ENCODE data around the gene PAK2.

DNA sequence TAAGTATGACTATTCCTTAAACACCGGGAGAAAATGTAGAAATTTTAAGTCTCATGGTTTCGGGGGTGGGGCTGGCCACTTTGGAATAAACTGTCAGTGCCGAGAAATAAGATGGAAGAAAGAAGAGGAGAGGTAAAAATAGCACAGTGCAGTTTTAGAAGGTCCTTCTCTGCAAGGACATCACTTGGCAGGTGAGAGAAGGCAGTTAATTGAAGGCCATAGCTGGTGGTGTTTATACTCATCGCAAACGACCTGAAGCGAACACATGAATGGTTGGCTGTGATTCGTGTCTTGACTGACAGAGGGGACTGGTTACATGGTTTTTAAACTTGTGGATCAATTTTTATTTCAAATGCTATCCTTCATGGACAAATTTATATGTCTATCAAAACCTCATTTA, 73.2 kb downstream of the PAK2 start:
- TF ChIP-seq, protein P1, sequence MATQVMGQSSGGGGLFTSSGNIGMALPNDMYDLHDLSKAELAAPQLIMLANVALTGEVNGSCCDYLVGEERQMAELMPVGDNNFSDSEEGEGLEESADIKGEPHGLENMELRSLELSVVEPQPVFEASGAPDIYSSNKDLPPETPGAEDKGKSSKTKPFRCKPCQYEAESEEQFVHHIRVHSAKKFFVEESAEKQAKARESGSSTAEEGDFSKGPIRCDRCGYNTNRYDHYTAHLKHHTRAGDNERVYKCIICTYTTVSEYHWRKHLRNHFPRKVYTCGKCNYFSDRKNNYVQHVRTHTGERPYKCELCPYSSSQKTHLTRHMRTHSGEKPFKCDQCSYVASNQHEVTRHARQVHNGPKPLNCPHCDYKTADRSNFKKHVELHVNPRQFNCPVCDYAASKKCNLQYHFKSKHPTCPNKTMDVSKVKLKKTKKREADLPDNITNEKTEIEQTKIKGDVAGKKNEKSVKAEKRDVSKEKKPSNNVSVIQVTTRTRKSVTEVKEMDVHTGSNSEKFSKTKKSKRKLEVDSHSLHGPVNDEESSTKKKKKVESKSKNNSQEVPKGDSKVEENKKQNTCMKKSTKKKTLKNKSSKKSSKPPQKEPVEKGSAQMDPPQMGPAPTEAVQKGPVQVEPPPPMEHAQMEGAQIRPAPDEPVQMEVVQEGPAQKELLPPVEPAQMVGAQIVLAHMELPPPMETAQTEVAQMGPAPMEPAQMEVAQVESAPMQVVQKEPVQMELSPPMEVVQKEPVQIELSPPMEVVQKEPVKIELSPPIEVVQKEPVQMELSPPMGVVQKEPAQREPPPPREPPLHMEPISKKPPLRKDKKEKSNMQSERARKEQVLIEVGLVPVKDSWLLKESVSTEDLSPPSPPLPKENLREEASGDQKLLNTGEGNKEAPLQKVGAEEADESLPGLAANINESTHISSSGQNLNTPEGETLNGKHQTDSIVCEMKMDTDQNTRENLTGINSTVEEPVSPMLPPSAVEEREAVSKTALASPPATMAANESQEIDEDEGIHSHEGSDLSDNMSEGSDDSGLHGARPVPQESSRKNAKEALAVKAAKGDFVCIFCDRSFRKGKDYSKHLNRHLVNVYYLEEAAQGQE (IDR thresholded peaks at IDR 0.05; ENCODE audit: low read depth, low read length), result no peak
- TF ChIP-seq RFX5 (IDR thresholded peaks at IDR 0.05; ENCODE audit: low read length) (no peak), EP300 (IDR thresholded peaks at IDR 0.05; ENCODE audit: borderline replicate concordance in 1 of 2, low read depth in 1 of 2, low read length in 1 of 2) (no peak), POLR2AphosphoS5 (IDR thresholded peaks at IDR 0.05; ENCODE audit: low read depth, low read length) (no peak), RAD21 (IDR thresholded peaks at IDR 0.05; ENCODE audit: low read length) (no peak), CHD2 (IDR thresholded peaks at IDR 0.05; ENCODE audit: low read length, partially characterized antibody) (no peak), EZH2phosphoT487 (IDR thresholded peaks at IDR 0.05; ENCODE audit: borderline replicate concordance, low read depth) (no peak), MEF2A (IDR thresholded peaks at IDR 0.05; ENCODE audit: borderline replicate concordance, low read depth) (no peak), SIN3A (IDR thresholded peaks at IDR 0.05; ENCODE audit: borderline replicate concordance, low read depth, low read length) (no peak), TAF1 (IDR thresholded peaks at IDR 0.05; ENCODE audit: borderline replicate concordance, low read depth, low read length) (no peak)
- TF ChIP-seq, protein P2, sequence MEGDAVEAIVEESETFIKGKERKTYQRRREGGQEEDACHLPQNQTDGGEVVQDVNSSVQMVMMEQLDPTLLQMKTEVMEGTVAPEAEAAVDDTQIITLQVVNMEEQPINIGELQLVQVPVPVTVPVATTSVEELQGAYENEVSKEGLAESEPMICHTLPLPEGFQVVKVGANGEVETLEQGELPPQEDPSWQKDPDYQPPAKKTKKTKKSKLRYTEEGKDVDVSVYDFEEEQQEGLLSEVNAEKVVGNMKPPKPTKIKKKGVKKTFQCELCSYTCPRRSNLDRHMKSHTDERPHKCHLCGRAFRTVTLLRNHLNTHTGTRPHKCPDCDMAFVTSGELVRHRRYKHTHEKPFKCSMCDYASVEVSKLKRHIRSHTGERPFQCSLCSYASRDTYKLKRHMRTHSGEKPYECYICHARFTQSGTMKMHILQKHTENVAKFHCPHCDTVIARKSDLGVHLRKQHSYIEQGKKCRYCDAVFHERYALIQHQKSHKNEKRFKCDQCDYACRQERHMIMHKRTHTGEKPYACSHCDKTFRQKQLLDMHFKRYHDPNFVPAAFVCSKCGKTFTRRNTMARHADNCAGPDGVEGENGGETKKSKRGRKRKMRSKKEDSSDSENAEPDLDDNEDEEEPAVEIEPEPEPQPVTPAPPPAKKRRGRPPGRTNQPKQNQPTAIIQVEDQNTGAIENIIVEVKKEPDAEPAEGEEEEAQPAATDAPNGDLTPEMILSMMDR (IDR thresholded peaks at IDR 0.05), result no peak
- TF ChIP-seq, protein P3, sequence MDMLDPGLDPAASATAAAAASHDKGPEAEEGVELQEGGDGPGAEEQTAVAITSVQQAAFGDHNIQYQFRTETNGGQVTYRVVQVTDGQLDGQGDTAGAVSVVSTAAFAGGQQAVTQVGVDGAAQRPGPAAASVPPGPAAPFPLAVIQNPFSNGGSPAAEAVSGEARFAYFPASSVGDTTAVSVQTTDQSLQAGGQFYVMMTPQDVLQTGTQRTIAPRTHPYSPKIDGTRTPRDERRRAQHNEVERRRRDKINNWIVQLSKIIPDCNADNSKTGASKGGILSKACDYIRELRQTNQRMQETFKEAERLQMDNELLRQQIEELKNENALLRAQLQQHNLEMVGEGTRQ (IDR thresholded peaks at IDR 0.05; ENCODE audit: borderline replicate concordance, low read depth, low read length), result no peak
